Testis (tissue), 2 donors: ENCODE data around the gene HES1.
"Not testable (repeated sequence)": the region's sequence is repeated elsewhere in the genome, so short reads cannot be mapped to it uniquely, and the experiment has no call there.

Experiments
- CTCF ChIP-seq, 3 experiments: fragments of 450-650 bp in 2 of 3; fragments of 200-600 bp in 1 of 3; sonication (generic) in 1 of 3; IDR thresholded peaks; one replicate each; pipeline ENCODE4 v1.5.1; 2016 to 2019; ENCODE audit warnings: antibody characterized with exemption in 3 of 3, mild to moderate bottlenecking in 2 of 3, moderate library complexity in 1 of 3
- POLR2A ChIP-seq: fragments of 450-650 bp; IDR thresholded peaks from one replicate; pipeline ENCODE4 v1.6.1; 2017; ENCODE audit warnings: antibody characterized with exemption, mild to moderate bottlenecking, moderate library complexity

- TF ChIP-seq CTCF (IDR thresholded peaks at IDR 0.05); POLR2A: not testable (repeated sequence)
Measured at GRCh38 chr3:194128919-194129295, 7.0 kb upstream of the HES1 start.
